GF-D8 (cell line): Measurements from ENCODE around the gene AAMP.

Experiments used
- DNase-seq: peaks from one replicate; lab custom pipeline; 2025; lab: John Stamatoyannopoulos, UW

The AAMP gene

GRCh38 chr2:218259099-218259961, 10.6 kb downstream of the AAMP start:
- no peak for DNase-seq

- peak; percentile 21 for DNase-seq
Observed at GRCh38 chr2:218257390-218257981, 12.5 kb downstream of the AAMP start.

GRCh38 chr2:218256612-218257350, 13.2 kb downstream of the AAMP start:
- DNase-seq: no peak

- DNase-seq: no peak
Observed at GRCh38 chr2:218255446-218255845, 14.5 kb downstream of the AAMP start.

- no peak for DNase-seq
Observed at GRCh38 chr2:218253232-218253625, 16.7 kb downstream of the AAMP start.

GRCh38 chr2:218252509-218253231, 17.3 kb downstream of the AAMP start:
- DNase-seq: no peak

- no peak for DNase-seq
Observed at GRCh38 chr2:218249691-218250090, 20.2 kb downstream of the AAMP start.

- DNase-seq: no peak
Observed at GRCh38 chr2:218245214-218245613, 24.7 kb downstream of the AAMP start.

GRCh38 chr2:218244665-218245064, 25.3 kb downstream of the AAMP start:
- no peak for DNase-seq

- DNase-seq: no peak
Observed at GRCh38 chr2:218244204-218244603, 25.7 kb downstream of the AAMP start.

- no peak for DNase-seq
Observed at GRCh38 chr2:218238887-218239286, 31.1 kb downstream of the AAMP start.

GRCh38 chr2:218236829-218237228, 33.1 kb downstream of the AAMP start:
- no peak for DNase-seq

- no peak for DNase-seq
Observed at GRCh38 chr2:218235017-218235416, 34.9 kb downstream of the AAMP start.

GRCh38 chr2:218234521-218234920, 35.4 kb downstream of the AAMP start:
- DNase-seq: no peak

- no peak for DNase-seq
Observed at GRCh38 chr2:218233543-218233942, 36.4 kb downstream of the AAMP start.

GRCh38 chr2:218230882-218231281, 39.1 kb downstream of the AAMP start:
- no peak for DNase-seq

- no peak for DNase-seq
Observed at GRCh38 chr2:218229851-218230250, 40.1 kb downstream of the AAMP start.

- DNase-seq: peak; percentile 84
Observed at GRCh38 chr2:218229239-218229638, 40.7 kb downstream of the AAMP start.

- DNase-seq: no peak
Observed at GRCh38 chr2:218228366-218229090, 41.4 kb downstream of the AAMP start.

GRCh38 chr2:218226903-218227302, 43.0 kb downstream of the AAMP start:
- no peak for DNase-seq

- DNase-seq: no peak
Observed at GRCh38 chr2:218224186-218224585, 45.8 kb downstream of the AAMP start.

GRCh38 chr2:218223046-218223445, 46.9 kb downstream of the AAMP start:
- DNase-seq: no peak
